ENCODE measurements around the gene NRAP. TPM values are rescaled to one million over a fixed set of nuclear protein-coding genes. Genes with fewer than 3 reads are reported as not detected.

Gene NRAP
- polyA plus RNA-seq, 3 donors: not detected

DNA sequence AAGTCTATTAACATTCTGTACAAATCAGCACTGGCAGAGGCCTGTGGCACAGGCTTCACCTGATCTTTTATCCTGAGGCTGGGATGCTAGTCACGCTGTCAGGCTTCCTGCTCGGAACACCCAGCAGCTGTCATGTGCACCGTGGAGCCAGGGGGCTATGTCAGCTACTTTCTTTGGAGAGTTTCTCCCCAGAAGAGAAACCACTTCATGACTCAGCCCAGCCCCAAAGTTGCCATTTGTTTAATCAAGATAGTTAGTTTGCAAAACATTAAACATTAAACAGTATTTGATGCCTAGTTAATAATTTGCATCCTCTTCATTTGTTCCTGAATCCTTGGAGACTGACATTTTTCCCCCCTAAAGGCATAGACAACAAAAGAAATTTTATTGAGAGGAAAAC, 111.1 kb downstream of the NRAP start, which contains the start of gene HABP2:
Gene HABP2, plus strand, starts transcription at position 353 of the 400 bp plus-strand sequence. CDS start 69 bp downstream, outside the sequence.
- Mint-ChIP-seq H3K27me3 (ENCODE audit: low read depth in 3 of 3) (peaks cover 3 to 10% (median 5%) of the 10 kb centered on the region in 3 donors), H3K9me3 (peaks cover 0 to 1% (median 0%) of the 10 kb centered on the region in 7 donors)

DNA sequence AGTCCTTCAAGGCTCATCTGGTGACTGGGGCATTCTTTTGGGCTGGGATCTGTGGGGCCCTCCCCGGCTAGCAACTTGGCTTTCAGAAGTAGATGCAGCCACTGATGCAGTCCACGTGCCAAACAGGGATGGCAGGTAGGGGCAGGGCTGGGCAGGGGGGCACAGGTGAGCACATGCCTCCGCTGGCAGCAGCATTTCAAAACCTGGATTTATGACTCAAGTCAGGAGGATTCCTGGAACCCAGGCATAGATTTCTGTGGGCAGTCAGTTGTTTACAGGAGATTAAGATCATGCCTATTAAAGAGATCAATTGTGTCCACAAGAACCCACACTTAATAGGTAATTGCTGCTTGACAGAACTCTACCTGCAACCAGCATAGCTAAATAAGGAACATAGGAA, 111.8 kb downstream of the NRAP start:
- Mint-ChIP-seq H3K4me1 (no peaks in the 10 kb centered on the region), H3K27ac (no peak overlapping the region), H3K4me3 (no peak overlapping the region), H3K9me3 (peaks cover 0 to 1% (median 0%) of the 10 kb centered on the region in 7 donors), H3K36me3 (no peaks in the 10 kb centered on the region), H3K27me3 (ENCODE audit: low read depth in 3 of 3) (peaks cover 1 to 5% (median 1%) of the 10 kb centered on the region in 3 donors)
- Histone ChIP-seq H3K4me3 (replicated peaks in 1 of 3; ENCODE audit: low read depth in 2 of 3, low read length in 3 of 3) (no peak overlapping the region), H3K79me2 (ENCODE audit: insufficient read depth, low read length) (no peaks in the 10 kb centered on the region), H4K20me1 (ENCODE audit: insufficient read depth, low read length) (no peaks in the 10 kb centered on the region), H3K9me3 (replicated peaks in 1 of 2; ENCODE audit: control insufficient read depth in 1 of 2, insufficient read depth in 1 of 2, low read length in 2 of 2) (no peaks in the 10 kb centered on the region), H3K4me1 (ENCODE audit: control insufficient read depth in 1 of 2, insufficient read depth in 2 of 2, low read length in 2 of 2) (no peaks in the 10 kb centered on the region), H3K27ac (ENCODE audit: low read depth in 1 of 2, low read length in 2 of 2) (no peak overlapping the region), H3K36me3 (replicated peaks in 1 of 2; ENCODE audit: control insufficient read depth in 1 of 2, insufficient read depth in 2 of 2, low read length in 2 of 2) (no peaks in the 10 kb centered on the region), H2AFZ (ENCODE audit: insufficient read depth, low read depth, low read length, poor library complexity, severe bottlenecking) (no peak overlapping the region), H3K4me2 (replicated peaks; ENCODE audit: extremely low read depth, low read length, poor library complexity, severe bottlenecking) (no peak overlapping the region), H3K9ac (ENCODE audit: insufficient read depth, low read length, poor library complexity, severe bottlenecking) (no peak overlapping the region), H3K27me3 (ENCODE audit: control insufficient read depth in 2 of 2, insufficient read depth in 2 of 2, low read length in 2 of 2) (no peaks in the 10 kb centered on the region)
- 92% methylated on average over 3 of the region's 3 CpGs for WGBS (ENCODE audit: insufficient coverage)
- intact Hi-C loops (cut with micrococcal nuclease): no loop called here
- TF ChIP-seq, protein P1, sequence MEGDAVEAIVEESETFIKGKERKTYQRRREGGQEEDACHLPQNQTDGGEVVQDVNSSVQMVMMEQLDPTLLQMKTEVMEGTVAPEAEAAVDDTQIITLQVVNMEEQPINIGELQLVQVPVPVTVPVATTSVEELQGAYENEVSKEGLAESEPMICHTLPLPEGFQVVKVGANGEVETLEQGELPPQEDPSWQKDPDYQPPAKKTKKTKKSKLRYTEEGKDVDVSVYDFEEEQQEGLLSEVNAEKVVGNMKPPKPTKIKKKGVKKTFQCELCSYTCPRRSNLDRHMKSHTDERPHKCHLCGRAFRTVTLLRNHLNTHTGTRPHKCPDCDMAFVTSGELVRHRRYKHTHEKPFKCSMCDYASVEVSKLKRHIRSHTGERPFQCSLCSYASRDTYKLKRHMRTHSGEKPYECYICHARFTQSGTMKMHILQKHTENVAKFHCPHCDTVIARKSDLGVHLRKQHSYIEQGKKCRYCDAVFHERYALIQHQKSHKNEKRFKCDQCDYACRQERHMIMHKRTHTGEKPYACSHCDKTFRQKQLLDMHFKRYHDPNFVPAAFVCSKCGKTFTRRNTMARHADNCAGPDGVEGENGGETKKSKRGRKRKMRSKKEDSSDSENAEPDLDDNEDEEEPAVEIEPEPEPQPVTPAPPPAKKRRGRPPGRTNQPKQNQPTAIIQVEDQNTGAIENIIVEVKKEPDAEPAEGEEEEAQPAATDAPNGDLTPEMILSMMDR (IDR thresholded peaks at IDR 0.05): no peak
- DNase-seq: no peak

More for the DNA sequence above, 111.1 kb downstream of the NRAP start, which contains the start of gene HABP2:
- no peak within 1 kb of the TSS for H3K9ac ChIP-seq (ENCODE audit: insufficient read depth, low read length, poor library complexity, severe bottlenecking)
- H3K4me3 ChIP-seq (replicated peaks in 1 of 3; ENCODE audit: low read depth in 2 of 3, low read length in 3 of 3): no peak within 1 kb of the TSS
- 100% methylated on average over 2 of the region's 3 CpGs for WGBS (ENCODE audit: insufficient coverage)
- no peak within 1 kb of the TSS for H3K27ac ChIP-seq (ENCODE audit: low read depth in 1 of 2, low read length in 2 of 2)
- intact Hi-C loops (cut with micrococcal nuclease): no loop called here
- no peaks in the 10 kb centered on the region for H3K4me1 ChIP-seq (ENCODE audit: control insufficient read depth in 1 of 2, insufficient read depth in 2 of 2, low read length in 2 of 2)
- Mint-ChIP-seq H3K36me3 (no peaks in the 10 kb centered on the region), H3K4me3 (no peak within 1 kb of the TSS), H3K27ac (no peak within 1 kb of the TSS), H3K4me1 (peaks cover 4% of the 10 kb centered on the region)
- TF ChIP-seq, protein P1 (IDR thresholded peaks at IDR 0.05): no peak
- no peak within 1 kb of the TSS for H2AFZ ChIP-seq (ENCODE audit: insufficient read depth, low read depth, low read length, poor library complexity, severe bottlenecking)
- no peaks in the 10 kb centered on the region for H3K36me3 ChIP-seq (replicated peaks in 1 of 2; ENCODE audit: control insufficient read depth in 1 of 2, insufficient read depth in 2 of 2, low read length in 2 of 2)
- H3K27me3 ChIP-seq (ENCODE audit: control insufficient read depth in 2 of 2, insufficient read depth in 2 of 2, low read length in 2 of 2): peaks cover 0 to under 1% of the 10 kb centered on the region in 2 donors
- no peak within 1 kb of the TSS for H3K4me2 ChIP-seq (replicated peaks; ENCODE audit: extremely low read depth, low read length, poor library complexity, severe bottlenecking)
- DNase-seq: no peak
- no peaks in the 10 kb centered on the region for H3K79me2 ChIP-seq (ENCODE audit: insufficient read depth, low read length)
- H4K20me1 ChIP-seq (ENCODE audit: insufficient read depth, low read length): no peaks in the 10 kb centered on the region
- H3K9me3 ChIP-seq (replicated peaks in 1 of 2; ENCODE audit: control insufficient read depth in 1 of 2, insufficient read depth in 1 of 2, low read length in 2 of 2): no peaks in the 10 kb centered on the region
